HG03095 (cell line): Measurements from ENCODE around the gene CGB2.
"Not testable (repeated sequence)": the region's sequence is repeated elsewhere in the genome, so short reads cannot be mapped to it uniquely, and the experiment has no call there.

Experiments
- ATAC-seq: cut with Tn5 transposase; IDR thresholded peaks from one replicate; pipeline ENCODE4 v1.9.1; 2021; ENCODE audit warnings: moderate library complexity; ENCODE audit not compliant: unreplicated experiment

The CGB2 gene

GRCh38 chr19:49030323-49030722, 1.4 kb upstream of the CGB2 start:
- ATAC-seq, result not testable (repeated sequence)

- not testable (repeated sequence) for ATAC-seq
Measured at GRCh38 chr19:49036815-49037214, 5.1 kb downstream of the CGB2 start, which contains the start of gene CGB1. Gene CGB1, minus strand, starts transcription at chr19:49036895. Its CDS starts 184 bp downstream, at chr19:49036711.

- not testable (repeated sequence) for ATAC-seq
Measured at GRCh38 chr19:49038111-49038510, 6.4 kb downstream of the CGB2 start.

- not testable (repeated sequence) for ATAC-seq
Measured at GRCh38 chr19:49038557-49039276, 7.0 kb downstream of the CGB2 start.

GRCh38 chr19:49039736-49040135, 8.0 kb downstream of the CGB2 start:
- ATAC-seq, result not testable (repeated sequence)

- no peak for ATAC-seq
Measured at GRCh38 chr19:49042177-49042576, 10.5 kb downstream of the CGB2 start.

- ATAC-seq, result not testable (repeated sequence)
Measured at GRCh38 chr19:49042666-49043065, 11.0 kb downstream of the CGB2 start.

- ATAC-seq, result not testable (repeated sequence)
Measured at GRCh38 chr19:49043548-49043947, 11.9 kb downstream of the CGB2 start, which contains the start of gene CGB5. Gene CGB5, plus strand, starts transcription at chr19:49043848. Its CDS starts 362 bp downstream, at chr19:49044210.

GRCh38 chr19:49049011-49049410, 17.3 kb downstream of the CGB2 start, which contains the start of gene CGB8:
Gene CGB8, minus strand, starts transcription at chr19:49049111. Its CDS starts 372 bp downstream, at chr19:49048739.
- ATAC-seq, result not testable (repeated sequence)

GRCh38 chr19:49049834-49050233, 18.1 kb downstream of the CGB2 start:
- not testable (repeated sequence) for ATAC-seq

- ATAC-seq, result not testable (repeated sequence)
Measured at GRCh38 chr19:49050376-49051033, 18.8 kb downstream of the CGB2 start.

GRCh38 chr19:49056101-49056901, 24.6 kb downstream of the CGB2 start:
- ATAC-seq, result no peak

GRCh38 chr19:49056902-49057596, 25.4 kb downstream of the CGB2 start:
- ATAC-seq, result not testable (repeated sequence)

- no peak for ATAC-seq
Measured at GRCh38 chr19:49057636-49058234, 26.0 kb downstream of the CGB2 start, which contains the start of gene CGB7. Gene CGB7, minus strand, starts transcription at chr19:49057749. Its CDS starts 2,374 bp downstream, at chr19:49055375.

- ATAC-seq, result no peak
Measured at GRCh38 chr19:49058562-49058961, 26.9 kb downstream of the CGB2 start.

GRCh38 chr19:49059053-49059452, 27.4 kb downstream of the CGB2 start:
- no peak for ATAC-seq

- ATAC-seq, result no peak
Measured at GRCh38 chr19:49061000-49061399, 29.3 kb downstream of the CGB2 start.

GRCh38 chr19:49061445-49061844, 29.8 kb downstream of the CGB2 start:
- no peak for ATAC-seq

- ATAC-seq, result no peak
Measured at GRCh38 chr19:49064029-49064629, 32.4 kb downstream of the CGB2 start.
